Hematopoietic multipotent progenitor cell treated with erythropoietin and hydrocortisone succinate and interleukin-3 and kit ligand, for 17 days (in vitro differentiated cells): Measurements from ENCODE around the gene ATP6AP1.

Experiments used
- DNase-seq: peaks from one replicate; pipeline ENCODE4 v3.0.0-alpha.2; 2015; ENCODE audit warnings: low spot score

Gene ATP6AP1

GRCh38 chrX:154444755-154445246, 16.3 kb downstream of the ATP6AP1 start:
- DNase-seq = no peak

GRCh38 chrX:154445776-154446175, 17.3 kb downstream of the ATP6AP1 start:
- DNase-seq = no peak

GRCh38 chrX:154446430-154446829, 18.0 kb downstream of the ATP6AP1 start:
- DNase-seq = no peak

- no peak for DNase-seq
Observed at GRCh38 chrX:154448484-154448883, 20.0 kb downstream of the ATP6AP1 start.

- no peak for DNase-seq
Observed at GRCh38 chrX:154449618-154450017, 21.1 kb downstream of the ATP6AP1 start.

GRCh38 chrX:154450312-154450711, 21.8 kb downstream of the ATP6AP1 start:
- no peak for DNase-seq

GRCh38 chrX:154452823-154453222, 24.3 kb downstream of the ATP6AP1 start:
- DNase-seq = no peak

GRCh38 chrX:154457491-154458115, 29.1 kb downstream of the ATP6AP1 start:
- DNase-seq = no peak

GRCh38 chrX:154458116-154458953, 29.9 kb downstream of the ATP6AP1 start, which contains the start of gene PLXNA3:
Gene PLXNA3 (plus strand): TSS chrX:154458281. CDS start chrX:154460184, 1,903 bp downstream.
- no peak for DNase-seq

GRCh38 chrX:154458954-154459778, 30.7 kb downstream of the ATP6AP1 start:
- DNase-seq = peak; percentile 46

- DNase-seq = no peak
Observed at GRCh38 chrX:154459832-154460231, 31.4 kb downstream of the ATP6AP1 start.

- no peak for DNase-seq
Observed at GRCh38 chrX:154460326-154460725, 31.8 kb downstream of the ATP6AP1 start.

- DNase-seq = no peak
Observed at GRCh38 chrX:154462396-154462795, 33.9 kb downstream of the ATP6AP1 start.

GRCh38 chrX:154463611-154464220, 35.2 kb downstream of the ATP6AP1 start:
- DNase-seq = no peak

GRCh38 chrX:154464806-154465365, 36.4 kb downstream of the ATP6AP1 start:
- DNase-seq = no peak

- no peak for DNase-seq
Observed at GRCh38 chrX:154465601-154466000, 37.1 kb downstream of the ATP6AP1 start.

GRCh38 chrX:154466036-154466435, 37.6 kb downstream of the ATP6AP1 start:
- no peak for DNase-seq

GRCh38 chrX:154466907-154467306, 38.4 kb downstream of the ATP6AP1 start:
- DNase-seq = no peak

GRCh38 chrX:154467556-154467955, 39.1 kb downstream of the ATP6AP1 start:
- DNase-seq = no peak

- no peak for DNase-seq
Observed at GRCh38 chrX:154468217-154468616, 39.7 kb downstream of the ATP6AP1 start.

GRCh38 chrX:154469114-154469513, 40.6 kb downstream of the ATP6AP1 start:
- no peak for DNase-seq

- no peak for DNase-seq
Observed at GRCh38 chrX:154469880-154470279, 41.4 kb downstream of the ATP6AP1 start.
